ENCODE data around the gene ASB16. TPM values are rescaled to one million over a fixed set of nuclear protein-coding genes. Genes with fewer than 3 reads are reported as not detected.

The ASB16 gene
- total and polyA plus RNA-seq, 9 of the 15 experiments (the other 6 are each of a cell fraction or from before 2014, with no cell fraction given) = 0.03 to 0.07 TPM; not detected in 7

DNA sequence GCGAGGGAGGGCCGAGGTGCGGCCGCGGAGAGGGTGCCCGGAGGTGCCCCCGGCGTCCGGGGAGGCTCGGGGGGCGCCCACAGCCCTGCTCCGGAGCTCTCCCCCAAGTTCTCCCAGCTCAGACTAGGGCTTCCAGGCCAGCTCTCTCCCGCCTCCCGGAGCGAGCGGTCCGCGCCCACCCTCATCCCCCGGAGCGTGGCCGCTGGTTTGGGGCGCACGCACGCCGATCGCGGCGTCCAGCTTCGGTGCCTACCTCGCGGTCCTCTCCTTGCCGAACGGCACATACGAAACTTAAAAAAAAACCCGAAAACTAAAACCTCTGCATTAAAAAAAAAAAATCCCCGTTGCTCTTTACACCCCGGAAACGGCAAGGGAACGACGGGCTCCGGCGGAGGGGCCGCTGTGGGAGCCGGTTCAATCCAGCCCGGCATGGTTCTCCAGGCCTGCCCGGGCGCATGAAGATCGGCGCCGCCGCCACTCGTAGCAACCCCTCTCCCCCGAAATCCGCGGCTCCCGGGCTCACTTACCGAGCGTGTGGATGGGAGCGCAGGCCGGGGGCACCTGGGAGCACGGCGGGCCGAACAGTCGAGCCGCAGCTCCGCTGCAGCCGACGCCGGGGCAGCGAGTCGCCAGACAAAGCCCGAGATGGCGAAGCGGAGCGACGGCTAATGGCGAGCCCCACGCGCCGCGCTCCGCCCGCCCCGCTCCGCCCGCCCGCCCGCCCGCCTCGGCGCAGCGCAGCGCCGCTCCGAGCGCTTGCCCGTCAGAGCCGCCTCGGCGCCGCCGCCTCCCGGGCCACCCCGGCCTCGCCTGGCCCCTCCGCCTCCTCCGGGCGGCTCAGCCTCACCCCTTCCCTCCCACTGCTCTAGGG, 49.9 kb downstream of the ASB16 start (continued):
- TF ChIP-seq, protein P1, sequence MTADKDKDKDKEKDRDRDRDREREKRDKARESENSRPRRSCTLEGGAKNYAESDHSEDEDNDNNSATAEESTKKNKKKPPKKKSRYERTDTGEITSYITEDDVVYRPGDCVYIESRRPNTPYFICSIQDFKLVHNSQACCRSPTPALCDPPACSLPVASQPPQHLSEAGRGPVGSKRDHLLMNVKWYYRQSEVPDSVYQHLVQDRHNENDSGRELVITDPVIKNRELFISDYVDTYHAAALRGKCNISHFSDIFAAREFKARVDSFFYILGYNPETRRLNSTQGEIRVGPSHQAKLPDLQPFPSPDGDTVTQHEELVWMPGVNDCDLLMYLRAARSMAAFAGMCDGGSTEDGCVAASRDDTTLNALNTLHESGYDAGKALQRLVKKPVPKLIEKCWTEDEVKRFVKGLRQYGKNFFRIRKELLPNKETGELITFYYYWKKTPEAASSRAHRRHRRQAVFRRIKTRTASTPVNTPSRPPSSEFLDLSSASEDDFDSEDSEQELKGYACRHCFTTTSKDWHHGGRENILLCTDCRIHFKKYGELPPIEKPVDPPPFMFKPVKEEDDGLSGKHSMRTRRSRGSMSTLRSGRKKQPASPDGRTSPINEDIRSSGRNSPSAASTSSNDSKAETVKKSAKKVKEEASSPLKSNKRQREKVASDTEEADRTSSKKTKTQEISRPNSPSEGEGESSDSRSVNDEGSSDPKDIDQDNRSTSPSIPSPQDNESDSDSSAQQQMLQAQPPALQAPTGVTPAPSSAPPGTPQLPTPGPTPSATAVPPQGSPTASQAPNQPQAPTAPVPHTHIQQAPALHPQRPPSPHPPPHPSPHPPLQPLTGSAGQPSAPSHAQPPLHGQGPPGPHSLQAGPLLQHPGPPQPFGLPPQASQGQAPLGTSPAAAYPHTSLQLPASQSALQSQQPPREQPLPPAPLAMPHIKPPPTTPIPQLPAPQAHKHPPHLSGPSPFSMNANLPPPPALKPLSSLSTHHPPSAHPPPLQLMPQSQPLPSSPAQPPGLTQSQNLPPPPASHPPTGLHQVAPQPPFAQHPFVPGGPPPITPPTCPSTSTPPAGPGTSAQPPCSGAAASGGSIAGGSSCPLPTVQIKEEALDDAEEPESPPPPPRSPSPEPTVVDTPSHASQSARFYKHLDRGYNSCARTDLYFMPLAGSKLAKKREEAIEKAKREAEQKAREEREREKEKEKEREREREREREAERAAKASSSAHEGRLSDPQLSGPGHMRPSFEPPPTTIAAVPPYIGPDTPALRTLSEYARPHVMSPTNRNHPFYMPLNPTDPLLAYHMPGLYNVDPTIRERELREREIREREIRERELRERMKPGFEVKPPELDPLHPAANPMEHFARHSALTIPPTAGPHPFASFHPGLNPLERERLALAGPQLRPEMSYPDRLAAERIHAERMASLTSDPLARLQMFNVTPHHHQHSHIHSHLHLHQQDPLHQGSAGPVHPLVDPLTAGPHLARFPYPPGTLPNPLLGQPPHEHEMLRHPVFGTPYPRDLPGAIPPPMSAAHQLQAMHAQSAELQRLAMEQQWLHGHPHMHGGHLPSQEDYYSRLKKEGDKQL (CRISPR knock-in tag; IDR thresholded peaks at IDR 0.05; ENCODE audit: borderline replicate concordance) = no peak
- no peak for TF ChIP-seq HDAC3 (IDR thresholded peaks at IDR 0.05; ENCODE audit: borderline replicate concordance, partially characterized antibody)
- TF ChIP-seq PBX2 (CRISPR knock-in tag; IDR thresholded peaks at IDR 0.05; ENCODE audit: low read depth) = no peak
- no peak for TF ChIP-seq PBX2 (tag; conservative IDR thresholded peaks at IDR 0.05; ENCODE audit: low read depth)
- TF ChIP-seq, protein P2, sequence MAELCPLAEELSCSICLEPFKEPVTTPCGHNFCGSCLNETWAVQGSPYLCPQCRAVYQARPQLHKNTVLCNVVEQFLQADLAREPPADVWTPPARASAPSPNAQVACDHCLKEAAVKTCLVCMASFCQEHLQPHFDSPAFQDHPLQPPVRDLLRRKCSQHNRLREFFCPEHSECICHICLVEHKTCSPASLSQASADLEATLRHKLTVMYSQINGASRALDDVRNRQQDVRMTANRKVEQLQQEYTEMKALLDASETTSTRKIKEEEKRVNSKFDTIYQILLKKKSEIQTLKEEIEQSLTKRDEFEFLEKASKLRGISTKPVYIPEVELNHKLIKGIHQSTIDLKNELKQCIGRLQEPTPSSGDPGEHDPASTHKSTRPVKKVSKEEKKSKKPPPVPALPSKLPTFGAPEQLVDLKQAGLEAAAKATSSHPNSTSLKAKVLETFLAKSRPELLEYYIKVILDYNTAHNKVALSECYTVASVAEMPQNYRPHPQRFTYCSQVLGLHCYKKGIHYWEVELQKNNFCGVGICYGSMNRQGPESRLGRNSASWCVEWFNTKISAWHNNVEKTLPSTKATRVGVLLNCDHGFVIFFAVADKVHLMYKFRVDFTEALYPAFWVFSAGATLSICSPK (IDR thresholded peaks at IDR 0.05; ENCODE audit: borderline replicate concordance) = no peak
- no peak for TF ChIP-seq GTF2A2 (tag; IDR thresholded peaks at IDR 0.05)
- no peak for TF ChIP-seq STAT6 (CRISPR knock-in tag; IDR thresholded peaks at IDR 0.05)
- no peak for TF ChIP-seq ZNF444 (CRISPR knock-in tag; IDR thresholded peaks at IDR 0.05)
- TF ChIP-seq RUNX1 (IDR thresholded peaks at IDR 0.05; ENCODE audit: low read depth) = no peak
- TF ChIP-seq SLC30A9 (CRISPR knock-in tag; IDR thresholded peaks at IDR 0.05) = no peak
- no peak for TF ChIP-seq U2AF2 (optimal IDR thresholded peaks at IDR 0.05; ENCODE audit: low read depth, low read length)
- no peak for TF ChIP-seq HLTF (IDR thresholded peaks at IDR 0.05)
